HG03064 (cell line): ENCODE results near the gene SERPINA3.
"Not testable (repeated sequence)": the region's sequence is repeated elsewhere in the genome, so short reads cannot be mapped to it uniquely, and the experiment has no call there.

Experiments
- ATAC-seq: cut with Tn5 transposase; IDR thresholded peaks from one replicate; pipeline ENCODE4 v1.9.1; 2021; ENCODE audit warnings: low read depth; ENCODE audit not compliant: unreplicated experiment

The SERPINA3 gene

DNA sequence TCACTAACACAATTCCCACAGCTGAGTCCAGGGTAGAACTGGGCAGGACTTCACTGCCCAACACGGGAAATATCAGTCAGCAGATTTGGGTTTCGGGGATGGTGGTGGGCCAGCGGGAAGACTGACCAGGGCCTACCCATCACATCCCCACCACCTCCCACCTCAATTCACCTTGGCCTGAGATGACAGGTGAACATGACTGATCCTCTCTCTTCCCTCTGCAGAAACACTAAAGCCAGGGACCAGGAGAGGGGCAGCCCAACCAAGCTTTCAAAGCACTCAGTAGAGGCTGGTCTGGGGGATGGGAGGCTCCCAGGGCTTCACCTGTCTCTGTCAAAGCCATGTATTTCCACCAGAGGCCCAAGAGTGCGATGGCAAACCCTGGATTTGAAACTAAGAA lies 28.6 kb upstream of the SERPINA3 start:
- no peak for ATAC-seq

DNA sequence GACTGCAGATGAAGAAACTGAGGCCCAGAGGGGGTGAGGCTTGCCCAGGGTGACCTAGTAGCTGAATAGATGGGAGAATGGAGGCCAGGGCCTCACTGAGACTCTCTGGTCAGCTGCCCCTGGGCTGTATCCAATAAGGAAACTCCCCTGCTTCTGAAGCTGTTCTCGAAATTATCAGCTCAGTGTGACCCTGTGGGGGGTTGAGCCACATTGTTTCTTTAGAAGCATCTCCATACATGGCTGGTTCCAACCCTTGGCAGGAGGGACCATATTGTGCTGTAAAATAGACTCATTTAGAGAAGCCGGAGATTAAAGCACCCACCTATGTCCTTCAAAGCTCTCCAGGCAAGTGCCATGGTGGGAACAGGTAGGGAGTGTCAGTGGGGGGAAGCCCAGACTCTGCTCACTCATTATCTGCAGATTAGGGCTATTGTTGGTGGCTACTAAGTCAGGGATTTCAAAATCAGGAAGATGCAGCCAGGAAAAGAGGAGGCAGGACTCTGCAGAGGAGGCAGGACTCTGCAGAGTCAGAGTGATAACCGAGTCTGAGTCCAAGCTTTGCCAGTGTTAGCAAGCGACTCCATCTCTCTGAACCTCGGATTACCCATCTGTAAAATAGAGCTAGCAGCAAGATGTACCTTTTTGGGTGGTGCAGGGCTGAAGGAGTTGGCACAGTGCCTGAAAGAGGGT lies 27.5 kb upstream of the SERPINA3 start:
- no peak for ATAC-seq

DNA sequence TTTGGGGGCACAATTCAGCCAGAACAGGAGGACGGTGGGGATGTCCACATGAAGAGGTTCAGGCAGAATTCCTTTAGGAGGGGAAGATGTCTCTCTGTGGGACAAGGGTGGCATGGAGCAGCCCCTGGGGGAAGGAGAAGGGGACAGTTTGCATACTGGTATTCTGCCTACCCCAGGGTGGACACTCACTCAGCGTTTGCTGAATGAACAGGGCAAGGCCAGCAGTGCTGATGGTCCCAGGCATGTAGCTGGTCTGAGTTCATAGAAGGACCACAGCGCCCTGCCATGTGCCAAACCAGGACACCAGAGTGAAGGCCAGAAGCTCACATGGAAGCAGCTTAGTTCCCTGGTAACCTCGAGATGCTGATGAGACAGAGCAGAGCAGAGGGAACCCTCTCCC lies 25.6 kb upstream of the SERPINA3 start:
- no peak for ATAC-seq

DNA sequence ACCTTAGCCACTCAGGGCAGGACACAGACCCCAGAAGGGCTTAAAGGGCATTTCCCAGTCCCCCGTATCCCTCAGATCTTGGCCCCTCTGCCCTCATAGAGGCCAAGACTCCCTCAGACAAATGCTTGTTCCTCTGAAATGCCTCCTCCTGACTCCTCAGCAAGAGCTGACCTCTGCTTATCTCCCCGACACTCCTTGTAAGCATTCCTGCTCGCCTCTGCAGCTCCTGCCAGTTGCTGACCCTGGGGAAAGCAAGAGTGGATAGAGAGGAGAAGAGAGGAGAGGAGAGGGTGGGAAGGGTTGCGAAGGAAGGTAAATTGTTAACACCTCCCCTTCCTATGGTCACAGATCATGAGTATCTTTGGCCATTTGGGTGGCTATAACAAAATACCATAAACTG lies 23.9 kb upstream of the SERPINA3 start:
- ATAC-seq, result no peak

DNA sequence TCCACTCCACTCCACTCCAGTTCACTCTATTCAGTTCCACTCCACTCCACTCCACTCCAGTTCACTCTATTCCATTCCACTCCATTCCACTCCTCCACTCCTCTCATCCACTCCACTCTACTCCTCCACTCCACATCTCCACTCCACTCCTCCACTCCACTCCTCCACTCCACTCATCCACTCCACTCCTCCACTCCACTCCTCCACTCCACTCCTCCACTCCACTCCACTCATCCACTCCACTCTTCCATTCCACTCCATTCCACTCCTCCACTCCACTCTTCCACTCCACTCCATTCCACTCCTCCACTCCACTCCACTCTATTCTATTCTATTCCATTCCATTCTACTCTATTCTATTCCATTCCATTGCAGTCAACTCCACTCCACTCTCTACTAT lies 21.1 kb upstream of the SERPINA3 start:
- no peak for ATAC-seq

DNA sequence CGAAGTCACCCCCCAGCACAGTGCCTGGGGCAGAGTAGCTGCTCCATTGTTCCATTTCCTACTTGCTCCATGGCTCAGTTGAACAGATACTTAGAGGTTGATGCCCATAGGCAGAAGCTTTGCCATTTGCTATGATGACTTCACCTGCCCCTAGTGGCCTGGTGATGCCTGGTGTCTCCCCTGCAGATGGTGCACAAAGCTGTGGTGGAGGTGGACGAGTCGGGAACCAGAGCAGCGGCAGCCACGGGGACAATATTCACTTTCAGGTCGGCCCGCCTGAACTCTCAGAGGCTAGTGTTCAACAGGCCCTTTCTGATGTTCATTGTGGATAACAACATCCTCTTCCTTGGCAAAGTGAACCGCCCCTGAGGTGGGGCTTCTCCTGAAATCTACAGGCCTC lies 20.3 kb upstream of the SERPINA3 start:
- no peak for ATAC-seq

DNA sequence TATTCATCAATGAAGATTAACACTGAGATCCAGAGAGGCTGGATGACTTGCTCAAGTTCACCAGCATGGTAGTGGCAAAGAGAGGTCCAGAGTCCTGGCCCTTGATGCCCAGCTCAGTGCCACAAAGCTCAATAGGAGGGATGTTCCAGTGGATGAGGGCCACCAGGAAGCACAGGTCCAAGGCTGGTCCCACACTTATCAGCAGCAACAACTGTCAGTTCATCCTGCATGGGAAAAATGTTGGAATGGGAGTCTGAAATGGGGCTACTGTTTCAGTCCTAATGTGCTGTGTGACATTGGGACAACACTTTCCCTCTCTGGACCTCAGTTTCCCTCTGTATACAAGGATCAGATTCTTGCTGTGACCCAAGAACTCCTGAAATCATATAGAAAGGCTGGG lies 19.7 kb upstream of the SERPINA3 start:
- ATAC-seq, result no peak

DNA sequence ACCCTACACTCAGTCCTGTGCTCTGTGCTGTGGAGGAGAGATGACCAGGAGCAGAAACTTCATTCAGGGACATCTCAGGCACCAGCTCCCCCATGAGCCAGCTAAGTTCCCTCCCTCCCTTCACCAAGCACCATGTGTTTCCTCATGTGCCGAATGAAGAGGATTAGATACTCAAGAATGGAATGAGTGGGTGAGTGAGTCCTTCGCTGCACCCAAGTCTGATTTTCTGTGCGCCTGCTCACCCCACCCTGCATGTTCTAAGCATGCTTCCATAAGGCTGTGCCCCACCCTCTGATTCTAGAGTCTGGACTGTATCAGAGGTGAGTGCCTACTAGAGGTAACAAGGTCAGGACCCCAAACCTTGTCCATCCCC lies 18.8 kb upstream of the SERPINA3 start:
- ATAC-seq, result no peak

DNA sequence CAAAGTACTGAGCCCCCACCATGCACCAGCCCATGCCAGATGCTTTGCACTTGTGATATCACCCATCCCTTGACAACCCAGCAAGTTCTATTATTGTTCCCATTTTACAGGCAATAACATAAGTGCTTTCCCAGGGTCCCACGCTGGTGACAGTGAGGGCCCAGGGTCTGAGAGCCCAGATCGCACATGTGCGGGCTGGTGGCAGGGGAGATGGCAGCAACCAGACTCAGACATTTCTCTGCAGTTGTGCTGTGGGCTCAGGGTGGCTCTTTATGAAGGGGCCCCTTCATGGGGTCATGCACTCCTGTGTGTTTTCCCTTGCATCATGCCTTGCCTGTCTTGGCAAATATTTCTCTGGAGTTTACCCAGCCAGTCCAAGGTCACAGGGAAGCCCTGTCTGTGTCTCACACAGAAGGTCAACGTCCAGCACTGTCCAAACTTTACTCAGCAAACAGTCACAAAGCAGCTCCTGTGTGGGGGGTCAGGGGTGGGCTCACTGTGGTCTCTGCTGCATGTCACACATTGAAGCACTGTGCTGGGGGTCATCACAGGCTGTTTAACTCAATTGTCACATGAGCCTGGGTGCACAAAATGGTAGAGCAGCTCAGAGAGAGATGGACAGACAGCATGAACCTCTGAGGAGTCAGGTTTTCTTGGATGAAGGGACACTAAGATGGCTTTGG lies 18.3 kb upstream of the SERPINA3 start:
- ATAC-seq, result no peak

DNA sequence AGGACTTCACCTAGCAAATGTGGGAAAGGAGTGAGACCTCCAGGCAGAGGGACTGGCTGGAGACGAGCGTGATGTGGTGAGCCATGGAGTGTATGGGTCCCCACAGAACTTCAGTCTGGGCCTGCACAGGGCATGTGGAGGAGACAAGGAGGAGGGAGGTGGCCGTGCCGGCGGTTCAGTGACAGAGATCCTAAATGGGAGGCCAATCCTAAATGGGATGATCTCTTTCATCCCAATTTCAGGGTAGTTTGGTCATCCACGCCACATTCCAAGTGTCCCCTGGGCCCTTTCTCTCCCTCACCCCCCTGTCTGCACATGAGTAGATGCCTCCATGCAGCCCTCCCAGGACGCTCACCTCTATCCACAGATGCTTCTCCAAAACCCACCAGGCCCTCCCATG lies 17.8 kb upstream of the SERPINA3 start:
- no peak for ATAC-seq

DNA sequence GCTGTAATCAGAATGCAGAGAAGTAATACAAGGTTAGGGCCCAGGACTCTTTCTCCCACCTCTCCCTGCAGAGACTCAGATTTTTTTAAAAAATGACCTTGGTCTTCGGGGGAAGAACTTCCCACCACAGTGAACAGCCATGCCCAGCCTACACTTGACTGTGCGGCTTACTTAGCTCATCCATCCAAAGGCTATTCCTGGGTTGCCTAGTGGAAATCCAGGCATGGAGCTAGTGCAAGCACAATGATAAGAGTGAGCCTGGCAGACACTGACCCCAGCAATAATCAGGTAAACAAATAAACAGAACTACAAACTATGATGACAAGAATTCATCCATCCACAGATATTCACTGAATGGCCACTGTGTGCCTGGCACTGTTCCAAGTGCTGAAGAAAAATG lies 16.3 kb upstream of the SERPINA3 start:
- no peak for ATAC-seq

DNA sequence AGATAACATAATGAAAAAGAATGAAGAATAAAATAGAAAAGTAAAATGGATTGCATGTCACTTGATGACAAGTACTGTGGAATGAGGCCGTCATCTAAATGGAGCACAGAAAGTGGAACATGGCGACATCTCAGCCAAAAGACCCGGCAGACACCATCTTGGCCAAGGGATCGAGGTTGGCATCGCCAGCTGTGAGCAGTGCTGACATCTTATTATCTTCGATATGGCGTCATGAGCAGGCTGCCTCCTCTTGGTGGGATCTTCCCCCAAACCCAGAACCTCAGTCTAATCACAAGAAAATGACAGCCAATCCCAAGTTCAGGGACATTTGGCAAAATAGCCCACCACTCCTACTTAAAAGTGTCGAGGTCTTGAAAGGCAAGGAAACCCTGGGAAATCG lies 15.8 kb upstream of the SERPINA3 start:
- no peak for ATAC-seq

DNA sequence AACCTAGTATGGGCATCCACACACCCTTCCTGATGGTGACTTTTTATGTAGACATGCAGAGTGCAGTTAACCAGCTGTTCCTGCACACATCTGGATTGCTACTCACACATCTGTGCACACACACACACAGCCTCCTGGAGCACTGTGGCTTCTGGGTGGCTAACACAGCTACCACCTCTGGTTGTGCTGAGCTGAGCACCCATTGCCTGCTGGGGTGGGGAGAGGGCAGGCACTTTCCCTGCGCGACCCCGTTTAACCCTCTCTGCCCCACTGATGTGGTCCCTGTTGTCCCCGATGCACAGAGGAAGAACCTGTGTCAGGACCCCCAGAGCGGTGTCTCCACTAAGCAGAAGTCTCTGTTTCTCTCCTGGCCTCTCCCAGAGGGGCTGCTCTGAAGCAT lies 14.4 kb upstream of the SERPINA3 start:
- ATAC-seq, result no peak

DNA sequence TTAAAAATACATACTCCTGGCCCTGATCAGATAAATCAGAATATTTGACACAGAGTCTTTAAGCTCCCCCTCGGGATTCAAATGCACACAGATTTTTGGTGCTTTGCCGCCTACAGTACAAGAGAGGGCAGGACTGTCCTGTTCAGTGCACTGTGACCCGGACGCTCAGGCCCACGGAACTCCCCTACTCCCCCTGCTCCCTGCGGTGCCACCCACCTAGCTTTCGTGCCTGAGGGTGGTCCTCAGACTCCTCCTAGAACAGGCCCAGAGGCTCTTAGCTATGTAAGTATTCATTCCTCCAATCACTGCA lies 13.7 kb upstream of the SERPINA3 start:
- no peak for ATAC-seq

DNA sequence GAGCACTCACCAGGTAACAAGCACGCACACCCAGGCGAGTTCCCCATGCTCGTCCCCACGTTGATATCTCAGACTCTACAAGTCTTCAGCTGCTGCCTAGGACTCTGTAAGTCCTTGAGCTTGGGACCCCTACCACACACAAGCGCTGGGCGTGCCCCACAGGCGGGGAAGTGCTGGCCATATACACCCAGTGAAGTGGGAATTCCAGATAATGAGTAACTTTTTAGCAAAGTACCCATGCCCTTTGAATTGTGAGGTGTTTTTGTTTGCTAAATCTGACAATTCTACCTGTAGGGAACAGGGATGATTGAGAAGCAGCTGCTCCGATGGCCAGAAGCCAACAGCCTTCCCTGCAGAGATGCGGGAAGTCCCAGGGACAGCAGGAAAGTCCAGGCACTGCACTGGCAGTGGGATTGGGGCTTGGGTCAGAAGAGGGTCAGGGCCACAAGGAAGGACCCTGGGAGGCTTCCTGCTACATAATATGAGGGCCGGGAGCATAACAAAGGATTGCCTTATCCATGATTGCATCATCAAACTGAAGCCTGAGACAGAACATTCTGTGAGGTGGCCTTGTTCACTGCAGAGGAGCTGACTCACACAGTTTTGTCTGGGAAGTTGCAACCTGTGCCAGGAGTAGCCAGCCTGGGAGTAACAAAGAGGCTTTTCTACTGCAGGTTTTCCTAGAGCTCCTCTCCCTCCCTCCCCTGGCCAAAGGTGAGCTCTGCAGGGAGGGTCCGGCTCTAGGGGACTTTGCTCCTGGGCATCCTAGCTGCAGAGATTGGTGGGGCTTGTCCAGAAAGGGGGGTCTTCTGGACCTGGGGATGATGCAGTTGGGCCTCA lies 13.2 kb upstream of the SERPINA3 start:
- no peak for ATAC-seq

DNA sequence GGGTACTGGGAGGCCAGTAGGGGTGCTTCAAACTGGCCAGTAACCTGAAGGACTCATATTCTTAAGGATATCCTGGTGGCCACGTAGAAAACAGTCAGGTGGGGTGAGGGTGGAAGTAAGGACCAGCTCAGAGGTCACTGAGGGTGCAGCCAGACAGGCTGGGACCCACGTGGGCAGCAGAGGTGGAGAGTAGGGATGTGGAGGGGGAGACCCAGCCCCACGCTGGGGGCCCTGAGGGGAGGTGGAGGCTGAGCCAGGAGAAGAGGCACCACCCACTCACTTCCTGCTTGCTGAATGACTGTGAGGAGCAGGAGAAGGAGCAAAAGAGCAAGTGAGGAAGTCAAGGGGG lies 12.6 kb upstream of the SERPINA3 start:
- no peak for ATAC-seq

DNA sequence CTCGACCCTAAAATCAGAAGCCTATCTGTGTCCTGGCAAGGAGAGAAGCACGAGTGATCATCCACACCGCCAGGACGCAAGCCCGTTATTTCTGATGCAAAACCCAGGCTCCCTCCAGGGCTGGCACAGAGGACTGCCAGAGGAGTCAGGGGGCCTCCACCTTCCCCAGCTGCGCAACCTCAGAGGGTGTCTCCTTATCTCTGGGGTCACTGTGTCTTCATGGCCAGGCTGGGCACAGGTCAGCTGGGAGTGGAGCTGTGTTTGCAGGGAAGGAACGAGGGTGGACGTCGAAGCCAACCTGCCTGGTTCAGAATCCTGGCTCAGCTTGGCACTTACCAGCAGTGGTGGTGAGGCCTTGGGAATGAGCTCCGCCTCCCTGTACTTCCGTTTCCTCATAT lies 12.0 kb upstream of the SERPINA3 start:
- no peak for ATAC-seq

DNA sequence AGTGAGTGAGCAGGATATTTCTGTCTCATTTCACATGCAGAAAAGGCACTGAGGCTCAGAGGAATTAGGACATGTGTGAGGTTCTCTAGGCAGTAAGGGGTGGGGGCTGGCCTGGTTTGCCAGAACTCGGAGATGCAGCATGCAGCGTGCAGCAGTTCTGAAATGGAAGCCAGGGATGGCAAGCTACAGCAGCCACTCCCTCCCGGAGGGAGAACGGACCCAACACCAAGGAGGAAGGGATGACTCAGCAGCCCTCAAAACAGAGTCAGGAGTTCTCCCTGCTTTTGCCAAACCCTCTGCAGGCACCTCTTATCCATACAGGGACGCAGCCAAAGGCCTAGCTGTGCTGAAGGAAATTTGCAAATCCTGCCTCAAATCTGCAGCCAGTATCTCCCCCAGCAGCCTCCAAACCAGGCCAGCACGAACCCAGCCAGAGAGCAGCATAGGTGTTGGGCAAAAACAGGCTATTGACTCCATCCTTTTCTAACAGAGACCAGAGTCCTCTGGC lies 10.3 kb upstream of the SERPINA3 start:
- ATAC-seq, result no peak

DNA sequence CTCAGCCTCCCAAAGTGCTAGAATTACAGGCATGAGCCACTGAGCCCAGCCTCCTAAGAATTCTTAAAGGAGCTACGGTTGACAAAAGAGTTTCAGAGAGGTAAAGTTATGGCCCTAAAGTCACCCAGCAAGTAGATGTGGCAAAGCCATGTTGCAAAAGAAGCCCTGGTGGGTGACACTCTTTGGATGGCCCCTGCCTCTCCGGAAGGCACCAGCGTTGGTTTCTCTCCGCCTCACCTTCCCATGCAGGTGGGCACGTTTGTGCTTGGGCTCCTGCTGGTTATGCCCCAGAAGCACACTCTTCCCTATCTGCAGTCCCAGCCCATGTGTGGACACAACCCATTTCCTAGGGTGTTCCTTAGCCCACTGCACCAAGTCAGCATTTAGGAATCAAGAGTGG lies 9.5 kb upstream of the SERPINA3 start:
- no peak for ATAC-seq

DNA sequence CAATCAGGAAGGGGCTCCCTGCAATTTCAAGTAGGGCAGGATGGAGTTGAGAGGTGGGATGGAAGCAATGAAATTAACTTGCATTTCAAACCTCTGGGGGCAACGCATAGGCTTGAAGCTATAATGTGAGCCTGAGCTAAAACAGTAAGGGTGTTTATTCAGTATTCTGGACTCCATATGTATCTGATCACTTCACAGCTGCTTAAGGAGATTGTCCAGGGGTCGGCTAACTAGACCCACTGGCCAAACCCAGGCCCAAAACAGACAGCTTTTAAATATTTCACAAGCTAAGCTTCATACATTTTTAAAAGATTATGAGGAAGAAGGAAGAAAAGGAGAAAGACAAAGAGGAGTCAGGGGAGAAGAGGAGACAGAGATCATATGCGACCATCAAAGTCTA lies 6.8 kb upstream of the SERPINA3 start:
- ATAC-seq, result no peak

DNA sequence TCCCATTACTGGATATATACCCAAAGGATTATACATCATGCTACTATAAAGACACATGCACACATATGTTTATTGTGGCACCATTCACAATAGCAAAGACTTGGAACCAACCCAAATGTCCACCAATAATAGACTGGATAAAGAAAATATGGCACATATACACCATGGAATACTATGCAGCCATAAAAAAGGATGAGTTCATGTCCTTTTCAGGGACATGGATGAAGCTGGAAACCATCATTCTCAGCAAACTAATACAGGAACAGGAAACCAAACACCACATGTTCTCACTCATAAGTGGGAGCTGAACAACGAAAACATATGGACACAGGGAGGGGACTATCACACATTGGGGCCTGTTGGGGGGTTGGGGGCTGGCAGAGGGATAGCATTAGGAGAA lies 3.2 kb upstream of the SERPINA3 start:
- not testable (repeated sequence) for ATAC-seq

DNA sequence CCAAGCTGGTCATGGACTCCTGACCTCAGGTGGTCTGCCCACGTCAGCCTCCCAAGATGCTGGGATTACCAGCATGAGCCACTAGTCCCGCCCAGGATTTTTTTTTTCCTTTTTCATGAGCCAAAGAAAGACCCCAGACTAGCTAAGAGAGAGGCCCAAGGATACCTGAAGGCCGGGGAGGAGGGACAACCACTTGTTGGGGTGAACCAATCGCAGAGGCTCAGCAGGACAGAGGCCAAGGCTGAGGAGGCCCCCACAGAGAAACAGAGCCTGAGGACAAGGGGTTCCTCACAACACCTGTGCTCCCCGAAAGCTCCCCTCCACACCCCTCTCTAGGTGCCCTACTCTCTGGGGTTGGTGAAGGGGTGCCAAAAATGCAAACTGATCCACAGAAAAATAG lies 1.0 kb upstream of the SERPINA3 start:
- ATAC-seq, result no peak
